GM23338 (cell line): ENCODE data around the gene FBXL20. TPM values are rescaled to one million over a fixed set of nuclear protein-coding genes. Genes with fewer than 3 reads are reported as not detected.

Source experiments
- ATAC-seq: fragments of 200-7000 bp; cut with Tn5 transposase; 3 replicates; pipeline ENCODE4 v1.9.1; 2020
- DNase-seq: peaks from one replicate; pipeline ENCODE4 v3.0.0-alpha.2; 2015; ENCODE audit warnings: low spot score
- H2AFZ ChIP-seq: fragments of 200-600 bp; sonication (generic); 2 replicates; pipeline ENCODE4 v1.8.0; 2016; ENCODE audit warnings: antibody characterized with exemption, mild to moderate bottlenecking, moderate library complexity
- H3F3A ChIP-seq: fragments of 200-600 bp; sonication (generic); replicated peaks from 2 replicates; pipeline ENCODE4 v1.8.0; 2017; ENCODE audit warnings: antibody characterized with exemption, mixed run types, low read depth
- H3K27ac ChIP-seq: fragments of 200-600 bp; sonication (generic); 2 replicates; pipeline ENCODE4 v1.6.1; 2016; ENCODE audit warnings: low read depth
- H3K27me3 ChIP-seq: fragments of 200-600 bp; sonication (generic); 2 replicates; pipeline ENCODE4 v1.8.0; 2016; ENCODE audit warnings: mild to moderate bottlenecking, mixed run types, moderate library complexity; ENCODE audit not compliant: insufficient read depth
- H3K36me3 ChIP-seq: fragments of 200-600 bp; sonication (generic); 2 replicates; pipeline ENCODE4 v1.8.0; 2016; ENCODE audit warnings: mild to moderate bottlenecking; ENCODE audit not compliant: insufficient read depth
- H3K4me1 ChIP-seq: fragments of 200-600 bp; sonication (generic); 2 replicates; pipeline ENCODE4 v1.8.0; 2016; ENCODE audit warnings: mild to moderate bottlenecking, moderate library complexity; ENCODE audit not compliant: insufficient read depth
- H3K4me2 ChIP-seq: fragments of 200-600 bp; sonication (generic); 2 replicates; pipeline ENCODE4 v1.7.1; 2017; ENCODE audit warnings: mixed run types
- H3K4me3 ChIP-seq: fragments of 200-600 bp; sonication (generic); 2 replicates; pipeline ENCODE4 v1.6.1; 2016; ENCODE audit warnings: mixed run types
- H3K79me2 ChIP-seq: fragments of 200-600 bp; sonication (generic); replicated peaks from 2 replicates; pipeline ENCODE4 v1.8.0; 2017; ENCODE audit warnings: mild to moderate bottlenecking; ENCODE audit not compliant: insufficient read depth
- H3K9me2 ChIP-seq: fragments of 200-600 bp; sonication (generic); 2 replicates; pipeline ENCODE4 v1.8.0; 2017; ENCODE audit not compliant: insufficient read depth
- H4K20me1 ChIP-seq: fragments of 200-600 bp; sonication (generic); replicated peaks from 2 replicates; pipeline ENCODE4 v1.8.0; 2017; ENCODE audit warnings: mild to moderate bottlenecking; ENCODE audit not compliant: insufficient read depth
- H3K27ac Mint-ChIP-seq: 2 replicates; pipeline ENCODE4 v1.8.0; 2020; ENCODE audit warnings: inconsistent platforms, mild to moderate bottlenecking, moderate library complexity, mixed read lengths
- H3K27me3 Mint-ChIP-seq: 3 replicates; pipeline ENCODE4 v1.8.0; 2022; ENCODE audit warnings: low read depth, mild to moderate bottlenecking, moderate library complexity, mixed read lengths, inconsistent platforms; ENCODE audit not compliant: insufficient read depth, poor library complexity
- H3K36me3 Mint-ChIP-seq: 3 replicates; pipeline ENCODE4 v1.8.0; 2021; ENCODE audit warnings: low read depth, mild to moderate bottlenecking, inconsistent platforms, moderate library complexity, mixed read lengths
- H3K4me1 Mint-ChIP-seq: 3 replicates; pipeline ENCODE4 v1.8.0; 2020; ENCODE audit warnings: mild to moderate bottlenecking, inconsistent platforms, mixed read lengths
- H3K4me3 Mint-ChIP-seq: 3 replicates; pipeline ENCODE4 v1.8.0; 2021; ENCODE audit warnings: moderate library complexity, mild to moderate bottlenecking, inconsistent platforms, mixed read lengths
- H3K9me3 Mint-ChIP-seq: 3 replicates; pipeline ENCODE4 v1.8.0; 2020; ENCODE audit warnings: moderate library complexity, mild to moderate bottlenecking, inconsistent platforms, mixed read lengths
- CREB1 ChIP-seq: fragments of 250-450 bp; sonication (Bioruptor Pico); IDR thresholded peaks from 2 replicates; pipeline ENCODE4 v1.5.0; 2020; ENCODE audit warnings: low read depth, mild to moderate bottlenecking, moderate library complexity
- CTCF ChIP-seq, 2 experiments: fragments of 200-600 bp in 1 of 2; sonication (generic) in 1 of 2; conservative IDR thresholded peaks; 2 replicates each; pipeline versions ENCODE4 v1.5.1 to v1.6.1; 2016 to 2017; ENCODE audit warnings: antibody characterized with exemption in 2 of 2, low read depth in 2 of 2, mild to moderate bottlenecking in 2 of 2, moderate library complexity in 1 of 2
- ETS1 ChIP-seq: IDR thresholded peaks from 2 replicates; pipeline ENCODE4 v1.6.1; 2016; ENCODE audit warnings: antibody characterized with exemption
- EZH2 ChIP-seq: fragments of 200-600 bp; sonication (generic); IDR thresholded peaks from one replicate; pipeline ENCODE4 v1.8.0; 2017; ENCODE audit warnings: antibody characterized with exemption, mild to moderate bottlenecking, low read depth; ENCODE audit not compliant: unreplicated experiment
- EZH2phosphoT487 ChIP-seq: fragments of 200-600 bp; sonication (generic); IDR thresholded peaks from one replicate; pipeline ENCODE4 v1.8.1; 2018; ENCODE audit warnings: antibody characterized with exemption; ENCODE audit not compliant: unreplicated experiment
- JUNB ChIP-seq: IDR thresholded peaks from one replicate; pipeline ENCODE4 v1.6.1; 2016; ENCODE audit warnings: antibody characterized with exemption; ENCODE audit not compliant: unreplicated experiment
- NANOG ChIP-seq: IDR thresholded peaks from 2 replicates; pipeline ENCODE4 v1.6.1; 2016; ENCODE audit warnings: antibody characterized with exemption, borderline replicate concordance
- POLR2AphosphoS5 ChIP-seq: IDR thresholded peaks from 2 replicates; pipeline ENCODE4 v1.6.1; 2016; ENCODE audit warnings: antibody characterized with exemption, low read depth
- REST ChIP-seq: IDR thresholded peaks from one replicate; pipeline ENCODE4 v1.6.1; 2018; ENCODE audit warnings: antibody characterized with exemption; ENCODE audit not compliant: unreplicated experiment
- STAT1 ChIP-seq: IDR thresholded peaks from one replicate; pipeline ENCODE4 v1.6.1; 2016; ENCODE audit warnings: antibody characterized with exemption; ENCODE audit not compliant: unreplicated experiment
- ZNF114 ChIP-seq: fragments of 250-450 bp; sonication (Bioruptor Pico); IDR thresholded peaks from 2 replicates; pipeline ENCODE4 v1.5.0; 2020; ENCODE audit warnings: mild to moderate bottlenecking, moderate library complexity
- ZNF331 ChIP-seq: fragments of 250-450 bp; sonication (Bioruptor Pico); IDR thresholded peaks from 2 replicates; pipeline ENCODE4 v1.5.0; 2020; ENCODE audit warnings: low read depth, mild to moderate bottlenecking, moderate library complexity
- ZNF462 ChIP-seq: fragments of 250-450 bp; sonication (Bioruptor Pico); IDR thresholded peaks from 2 replicates; pipeline ENCODE4 v1.5.0; 2020; ENCODE audit warnings: mild to moderate bottlenecking, moderate library complexity
- polyA plus RNA-seq: library from polyadenylated mRNA; unstranded; fragments of >200 nt; fragmentation: Nextera tagmentation; extraction: Ambion mirVana; gene quantifications from 2 replicates; pipeline ENCODE4 v1.2.1, GENCODE V29; 2016
- total RNA-seq: library from RNA; depleted of rRNA; stranded (reverse); fragments of >200 nt; shearing (Covaris generic); gene quantifications from 2 replicates; pipeline ENCODE4 v1.2.3, GENCODE V29; 2014

FBXL20 gene
- total and polyA plus RNA-seq, 2 experiments from 2014 or later = 2.9 to 6.9 TPM

GRCh38 chr17:39318636-39319035 is 82.8 kb downstream of the FBXL20 start:
- Mint-ChIP-seq H3K4me3 (no peak overlapping the region), H3K27ac (no peak overlapping the region), H3K9me3 (no peaks in the 10 kb centered on the region), H3K27me3 (peaks cover 2% of the 10 kb centered on the region), H3K4me1 (no peaks in the 10 kb centered on the region), H3K36me3 (no peaks in the 10 kb centered on the region)
- Histone ChIP-seq H3K27ac (no peak overlapping the region), H3K36me3 (no peaks in the 10 kb centered on the region), H3K79me2 (no peaks in the 10 kb centered on the region), H3F3A (no peaks in the 10 kb centered on the region), H2AFZ (no peak overlapping the region), H3K9me2 (no peaks in the 10 kb centered on the region), H4K20me1 (no peaks in the 10 kb centered on the region), H3K4me3 (no peak overlapping the region), H3K4me1 (no peaks in the 10 kb centered on the region), H3K4me2 (no peak overlapping the region), H3K27me3 (no peaks in the 10 kb centered on the region)
- TF ChIP-seq ZNF331 (no peak), CREB1 (CRISPR knock-in tag) (no peak), NANOG (no peak), ZNF114 (no peak), STAT1 (no peak), CTCF (conservative IDR thresholded peaks at IDR 0.05; ENCODE audit: low read depth in 2 of 2) (no peak), REST (no peak), ETS1 (no peak), JUNB (no peak), EZH2 (no peak), EZH2phosphoT487 (no peak), POLR2AphosphoS5 (no peak), ZNF462 (CRISPR knock-in tag) (no peak)
- DNase-seq = no peak
- no peak for ATAC-seq
